CD4-positive, alpha-beta T cell (primary cell): ENCODE results near the gene PPIF. TPM values are rescaled to one million over a fixed set of nuclear protein-coding genes. Genes with fewer than 3 reads are reported as not detected.

Experiments
- ATAC-seq: fragments of 200-7000 bp; cut with Tn5 transposase; one replicate; pipeline ENCODE4 v1.10.0; 2022; ENCODE audit warnings: mild to moderate bottlenecking; ENCODE audit not compliant: poor library complexity
- CTCF ChIA-PET: fragments of 350-600 bp; sonication (Branson Sonifier 250); formaldehyde crosslinking; loops from one replicate; lab custom pipeline; 2021; ENCODE audit warnings: antibody characterized with exemption, inconsistent platforms; lab: Charles Lee
- POLR2A ChIA-PET: fragments of 350-600 bp; sonication (Branson Sonifier 250); formaldehyde crosslinking; loops from one replicate; lab custom pipeline; 2021; ENCODE audit warnings: antibody characterized with exemption, inconsistent platforms; lab: Charles Lee
- DNase-seq, 14 experiments: peaks; one replicate each; pipeline ENCODE4 v3.0.0-alpha.2; 2013 to 2020; ENCODE audit warnings: mixed read lengths in 2 of 14
- H3K27ac ChIP-seq, 2 donors: one replicate each; pipeline versions ENCODE4 v1.5.1 to v1.7.0; 2013; ENCODE audit warnings: low read length in 2 of 2, low read depth in 1 of 2, mild to moderate bottlenecking in 1 of 2
- H3K27me3 ChIP-seq, 2 experiments: 1 replicate in 1 of 2; 2 replicates in 1 of 2; pipeline versions ENCODE4 v1.6.1 to v1.7.0; 2013; ENCODE audit warnings: low read length in 2 of 2, control low read depth in 1 of 2, mild to moderate bottlenecking in 1 of 2, moderate library complexity in 1 of 2; ENCODE audit not compliant: insufficient read depth in 2 of 2, control insufficient read depth in 1 of 2
- H3K36me3 ChIP-seq: one replicate; pipeline ENCODE4 v1.6.1; 2013; ENCODE audit warnings: low read length, control low read depth; ENCODE audit not compliant: insufficient read depth
- H3K4me1 ChIP-seq: one replicate; pipeline ENCODE4 v1.6.1; 2013; ENCODE audit warnings: low read length, control low read depth; ENCODE audit not compliant: insufficient read depth
- H3K4me3 ChIP-seq: one replicate; pipeline ENCODE4 v1.5.1; 2013; ENCODE audit warnings: mild to moderate bottlenecking, low read length, moderate library complexity
- H3K9me3 ChIP-seq, 2 experiments: 1 replicate in 1 of 2; 2 replicates in 1 of 2; pipeline versions ENCODE4 v1.6.1 to v1.7.0; 2013; ENCODE audit warnings: low read length in 2 of 2, mild to moderate bottlenecking in 2 of 2, control low read depth in 1 of 2, moderate library complexity in 1 of 2; ENCODE audit not compliant: control insufficient read depth in 1 of 2, insufficient read depth in 1 of 2
- H3K27ac Mint-ChIP-seq: one replicate; pipeline ENCODE4 v1.8.0; 2020; ENCODE audit warnings: mixed read lengths
- H3K27me3 Mint-ChIP-seq: one replicate; pipeline ENCODE4 v1.8.0; 2021; ENCODE audit warnings: mixed read lengths
- H3K36me3 Mint-ChIP-seq: one replicate; pipeline ENCODE4 v1.8.0; 2021; ENCODE audit warnings: low read depth, mixed read lengths
- H3K4me1 Mint-ChIP-seq: one replicate; pipeline ENCODE4 v1.8.0; 2021; ENCODE audit warnings: low read depth, mixed read lengths
- H3K4me3 Mint-ChIP-seq: one replicate; pipeline ENCODE4 v1.8.0; 2020; ENCODE audit warnings: mild to moderate bottlenecking, mixed read lengths
- H3K9me3 Mint-ChIP-seq: one replicate; pipeline ENCODE4 v1.8.0; 2020; ENCODE audit warnings: mixed read lengths
- intact Hi-C, 2 experiments: fragments of 100-400 bp; cut with DNase I in 1 of 2; cut with micrococcal nuclease in 1 of 2; formaldehyde crosslinking; loops; one replicate each; pipeline versions ENCODE4 v1.15.1 to v1.9.0; 2023 to 2025; cut with DNase I, micrococcal nuclease
- total RNA-seq, 174 experiments: library from RNA in 2 of 174; stranded (reverse) in 2 of 174; gene quantifications; one replicate each; pipeline ENCODE4 v1.2.3 and lab custom pipeline; 2021 to 2026
- TF ChIP-seq, protein P1 (sequence below): fragments of 200-600 bp; IDR thresholded peaks from one replicate; pipeline ENCODE4 v1.8.0; 2022; ENCODE audit warnings: antibody characterized with exemption, mild to moderate bottlenecking

PPIF gene
- total RNA-seq, 2 experiments from 2014 or later, result 42.4 to 42.7 TPM

DNA sequence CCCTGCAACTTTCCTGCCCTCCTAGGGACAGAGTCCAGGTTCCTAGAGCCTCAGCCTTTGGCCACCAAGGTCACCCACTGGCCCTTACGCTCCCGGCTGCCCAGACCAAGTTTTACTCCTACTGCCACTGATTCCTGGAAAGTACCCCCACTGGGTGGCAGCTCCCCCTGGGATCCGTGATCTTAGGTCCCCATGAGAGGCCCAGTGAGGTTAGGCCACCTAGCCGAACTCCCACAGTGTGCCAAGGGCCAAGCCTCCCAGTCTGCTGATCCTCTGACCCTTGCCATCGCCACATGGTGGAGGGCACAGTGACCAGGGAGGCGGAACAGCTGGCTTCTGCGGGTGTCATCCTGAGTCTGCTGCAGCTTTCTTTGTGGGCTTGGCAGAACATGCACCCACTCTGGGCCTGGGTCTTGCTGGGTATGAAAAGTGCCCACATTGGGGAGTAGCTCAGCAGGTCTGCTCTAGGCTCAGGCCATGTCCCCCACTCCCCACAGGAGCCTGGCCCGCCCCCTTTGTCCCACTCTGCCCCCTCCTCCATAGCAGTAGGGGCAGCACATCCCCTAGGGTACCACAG lies 40.5 kb upstream of the PPIF start:
- ChIA-PET POLR2A (no interaction called here), CTCF (no interaction called here)
- Histone ChIP-seq H3K36me3 (peaks cover 55% of the 10 kb centered on the region), H3K9me3 (no peaks in the 10 kb centered on the region), H3K27me3 (no peaks in the 10 kb centered on the region), H3K4me3 (no peak overlapping the region), H3K4me1 (no peaks in the 10 kb centered on the region), H3K27ac (no peak overlapping the region)
- TF ChIP-seq, protein P1, sequence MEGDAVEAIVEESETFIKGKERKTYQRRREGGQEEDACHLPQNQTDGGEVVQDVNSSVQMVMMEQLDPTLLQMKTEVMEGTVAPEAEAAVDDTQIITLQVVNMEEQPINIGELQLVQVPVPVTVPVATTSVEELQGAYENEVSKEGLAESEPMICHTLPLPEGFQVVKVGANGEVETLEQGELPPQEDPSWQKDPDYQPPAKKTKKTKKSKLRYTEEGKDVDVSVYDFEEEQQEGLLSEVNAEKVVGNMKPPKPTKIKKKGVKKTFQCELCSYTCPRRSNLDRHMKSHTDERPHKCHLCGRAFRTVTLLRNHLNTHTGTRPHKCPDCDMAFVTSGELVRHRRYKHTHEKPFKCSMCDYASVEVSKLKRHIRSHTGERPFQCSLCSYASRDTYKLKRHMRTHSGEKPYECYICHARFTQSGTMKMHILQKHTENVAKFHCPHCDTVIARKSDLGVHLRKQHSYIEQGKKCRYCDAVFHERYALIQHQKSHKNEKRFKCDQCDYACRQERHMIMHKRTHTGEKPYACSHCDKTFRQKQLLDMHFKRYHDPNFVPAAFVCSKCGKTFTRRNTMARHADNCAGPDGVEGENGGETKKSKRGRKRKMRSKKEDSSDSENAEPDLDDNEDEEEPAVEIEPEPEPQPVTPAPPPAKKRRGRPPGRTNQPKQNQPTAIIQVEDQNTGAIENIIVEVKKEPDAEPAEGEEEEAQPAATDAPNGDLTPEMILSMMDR, result no peak
- no peak for ATAC-seq
- Mint-ChIP-seq H3K4me3 (no peak overlapping the region), H3K36me3 (peaks cover 58% of the 10 kb centered on the region), H3K27me3 (no peaks in the 10 kb centered on the region), H3K4me1 (no peaks in the 10 kb centered on the region), H3K27ac (no peak overlapping the region), H3K9me3 (no peaks in the 10 kb centered on the region)
- no peak for DNase-seq
- intact Hi-C loops, result no loop called here

DNA sequence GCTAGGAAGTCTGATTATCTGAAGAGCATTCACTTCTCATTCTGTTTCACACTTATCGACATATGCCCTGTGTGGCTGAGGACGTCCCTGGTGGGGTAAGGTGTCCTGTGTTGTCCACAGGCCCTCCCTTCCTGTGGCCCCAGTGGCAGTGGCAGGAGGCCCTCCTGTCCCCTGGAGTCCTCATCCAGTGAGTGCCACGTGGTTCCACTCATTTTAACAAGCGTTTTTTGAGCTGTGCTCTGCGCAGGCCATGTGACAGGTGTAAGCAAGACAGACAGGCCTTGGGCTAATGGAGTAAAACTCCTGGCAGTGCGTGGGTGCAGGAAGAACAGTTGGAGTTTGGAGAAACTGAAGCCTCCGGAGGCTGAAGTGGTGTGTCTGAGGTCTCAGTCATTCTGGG lies 39.3 kb upstream of the PPIF start:
- TF ChIP-seq, protein P1, result no peak
- DNase-seq (no peak), ATAC-seq (no peak)
- H3K4me3 Mint-ChIP-seq, result no peak overlapping the region
- ChIA-PET CTCF (no interaction called here), POLR2A (no interaction called here)
- H3K27ac ChIP-seq, result no peak overlapping the region
- peaks cover 52% of the 10 kb centered on the region for H3K36me3 ChIP-seq
- H3K4me1 ChIP-seq, result no peaks in the 10 kb centered on the region
- H3K27ac Mint-ChIP-seq, result no peak overlapping the region
- no peak overlapping the region for H3K4me3 ChIP-seq
- no peaks in the 10 kb centered on the region for H3K9me3 Mint-ChIP-seq
- intact Hi-C loops, result no loop called here
- peaks cover 50% of the 10 kb centered on the region for H3K36me3 Mint-ChIP-seq
- no peaks in the 10 kb centered on the region for H3K27me3 ChIP-seq
- H3K9me3 ChIP-seq, result no peaks in the 10 kb centered on the region
- no peaks in the 10 kb centered on the region for H3K27me3 Mint-ChIP-seq
- no peaks in the 10 kb centered on the region for H3K4me1 Mint-ChIP-seq

GRCh38 chr10:79308969-79309665 lies 38.2 kb upstream of the PPIF start:
- TF ChIP-seq, protein P1, result no peak
- Mint-ChIP-seq H3K4me1 (no peaks in the 10 kb centered on the region), H3K9me3 (no peaks in the 10 kb centered on the region), H3K27me3 (no peaks in the 10 kb centered on the region), H3K27ac (no peak overlapping the region), H3K4me3 (no peak overlapping the region), H3K36me3 (peaks cover 57% of the 10 kb centered on the region)
- H3K4me1 ChIP-seq, result no peaks in the 10 kb centered on the region
- ATAC-seq (no peak), DNase-seq (peak in 1 of 14 experiments; percentile 3)
- peaks cover 41% of the 10 kb centered on the region for H3K36me3 ChIP-seq
- ChIA-PET POLR2A (no interaction called here), CTCF (no interaction called here)
- intact Hi-C loops, result no loop called here
- H3K9me3 ChIP-seq, result no peaks in the 10 kb centered on the region
- H3K27me3 ChIP-seq, result no peaks in the 10 kb centered on the region
- no peak overlapping the region for H3K4me3 ChIP-seq
- H3K27ac ChIP-seq, result no peak overlapping the region
